ENCODE data around the gene BRD1.

GRCh38 chr22:49850959-49851802, 23.5 kb upstream of the BRD1 start:
- TF ChIP-seq EZH2 (IDR thresholded peaks at IDR 0.05; ENCODE audit: borderline replicate concordance) (no peak), CTCF (IDR thresholded peaks at IDR 0.05; ENCODE audit: poor library complexity) (no peak)
